Measurements from ENCODE around the gene TSHZ1. TPM values are rescaled to one million over a fixed set of nuclear protein-coding genes. Genes with fewer than 3 reads are reported as not detected.

TSHZ1 gene
- total and polyA plus RNA-seq, 2 experiments from 2014 or later = 0.23 to 0.38 TPM

DNA sequence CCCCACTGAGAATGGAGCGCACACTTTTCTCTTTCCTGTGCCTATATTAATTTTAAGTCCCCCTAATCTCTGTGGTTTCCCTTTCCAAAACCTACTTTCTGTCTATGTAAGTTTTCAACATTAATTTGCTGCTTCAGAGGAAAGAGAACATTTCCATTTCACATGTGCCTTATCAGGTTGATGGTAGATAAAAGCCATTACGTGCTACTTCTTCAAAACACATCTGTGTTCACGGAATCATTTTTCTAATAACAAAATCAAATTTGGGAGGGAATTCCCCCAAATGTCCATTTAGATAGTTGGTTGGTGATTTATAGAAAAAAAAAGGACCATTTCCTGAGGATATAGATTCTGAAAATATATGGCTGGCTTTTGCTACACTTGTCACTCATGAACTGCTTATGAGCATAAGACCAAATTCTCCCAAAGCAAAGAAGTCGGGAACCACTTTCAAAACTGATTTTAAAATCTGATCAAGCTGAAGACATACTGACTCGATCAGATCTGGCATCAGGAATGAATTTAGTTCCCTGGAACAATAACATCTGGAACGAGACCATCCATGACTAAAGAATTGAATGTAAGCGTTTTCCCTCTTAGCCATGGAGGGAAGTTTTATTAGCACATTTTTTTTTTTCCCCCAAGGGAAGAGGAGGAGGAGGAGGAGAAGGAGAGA, 9.9 kb upstream of the TSHZ1 start (continued):
- TF ChIP-seq, protein P1, sequence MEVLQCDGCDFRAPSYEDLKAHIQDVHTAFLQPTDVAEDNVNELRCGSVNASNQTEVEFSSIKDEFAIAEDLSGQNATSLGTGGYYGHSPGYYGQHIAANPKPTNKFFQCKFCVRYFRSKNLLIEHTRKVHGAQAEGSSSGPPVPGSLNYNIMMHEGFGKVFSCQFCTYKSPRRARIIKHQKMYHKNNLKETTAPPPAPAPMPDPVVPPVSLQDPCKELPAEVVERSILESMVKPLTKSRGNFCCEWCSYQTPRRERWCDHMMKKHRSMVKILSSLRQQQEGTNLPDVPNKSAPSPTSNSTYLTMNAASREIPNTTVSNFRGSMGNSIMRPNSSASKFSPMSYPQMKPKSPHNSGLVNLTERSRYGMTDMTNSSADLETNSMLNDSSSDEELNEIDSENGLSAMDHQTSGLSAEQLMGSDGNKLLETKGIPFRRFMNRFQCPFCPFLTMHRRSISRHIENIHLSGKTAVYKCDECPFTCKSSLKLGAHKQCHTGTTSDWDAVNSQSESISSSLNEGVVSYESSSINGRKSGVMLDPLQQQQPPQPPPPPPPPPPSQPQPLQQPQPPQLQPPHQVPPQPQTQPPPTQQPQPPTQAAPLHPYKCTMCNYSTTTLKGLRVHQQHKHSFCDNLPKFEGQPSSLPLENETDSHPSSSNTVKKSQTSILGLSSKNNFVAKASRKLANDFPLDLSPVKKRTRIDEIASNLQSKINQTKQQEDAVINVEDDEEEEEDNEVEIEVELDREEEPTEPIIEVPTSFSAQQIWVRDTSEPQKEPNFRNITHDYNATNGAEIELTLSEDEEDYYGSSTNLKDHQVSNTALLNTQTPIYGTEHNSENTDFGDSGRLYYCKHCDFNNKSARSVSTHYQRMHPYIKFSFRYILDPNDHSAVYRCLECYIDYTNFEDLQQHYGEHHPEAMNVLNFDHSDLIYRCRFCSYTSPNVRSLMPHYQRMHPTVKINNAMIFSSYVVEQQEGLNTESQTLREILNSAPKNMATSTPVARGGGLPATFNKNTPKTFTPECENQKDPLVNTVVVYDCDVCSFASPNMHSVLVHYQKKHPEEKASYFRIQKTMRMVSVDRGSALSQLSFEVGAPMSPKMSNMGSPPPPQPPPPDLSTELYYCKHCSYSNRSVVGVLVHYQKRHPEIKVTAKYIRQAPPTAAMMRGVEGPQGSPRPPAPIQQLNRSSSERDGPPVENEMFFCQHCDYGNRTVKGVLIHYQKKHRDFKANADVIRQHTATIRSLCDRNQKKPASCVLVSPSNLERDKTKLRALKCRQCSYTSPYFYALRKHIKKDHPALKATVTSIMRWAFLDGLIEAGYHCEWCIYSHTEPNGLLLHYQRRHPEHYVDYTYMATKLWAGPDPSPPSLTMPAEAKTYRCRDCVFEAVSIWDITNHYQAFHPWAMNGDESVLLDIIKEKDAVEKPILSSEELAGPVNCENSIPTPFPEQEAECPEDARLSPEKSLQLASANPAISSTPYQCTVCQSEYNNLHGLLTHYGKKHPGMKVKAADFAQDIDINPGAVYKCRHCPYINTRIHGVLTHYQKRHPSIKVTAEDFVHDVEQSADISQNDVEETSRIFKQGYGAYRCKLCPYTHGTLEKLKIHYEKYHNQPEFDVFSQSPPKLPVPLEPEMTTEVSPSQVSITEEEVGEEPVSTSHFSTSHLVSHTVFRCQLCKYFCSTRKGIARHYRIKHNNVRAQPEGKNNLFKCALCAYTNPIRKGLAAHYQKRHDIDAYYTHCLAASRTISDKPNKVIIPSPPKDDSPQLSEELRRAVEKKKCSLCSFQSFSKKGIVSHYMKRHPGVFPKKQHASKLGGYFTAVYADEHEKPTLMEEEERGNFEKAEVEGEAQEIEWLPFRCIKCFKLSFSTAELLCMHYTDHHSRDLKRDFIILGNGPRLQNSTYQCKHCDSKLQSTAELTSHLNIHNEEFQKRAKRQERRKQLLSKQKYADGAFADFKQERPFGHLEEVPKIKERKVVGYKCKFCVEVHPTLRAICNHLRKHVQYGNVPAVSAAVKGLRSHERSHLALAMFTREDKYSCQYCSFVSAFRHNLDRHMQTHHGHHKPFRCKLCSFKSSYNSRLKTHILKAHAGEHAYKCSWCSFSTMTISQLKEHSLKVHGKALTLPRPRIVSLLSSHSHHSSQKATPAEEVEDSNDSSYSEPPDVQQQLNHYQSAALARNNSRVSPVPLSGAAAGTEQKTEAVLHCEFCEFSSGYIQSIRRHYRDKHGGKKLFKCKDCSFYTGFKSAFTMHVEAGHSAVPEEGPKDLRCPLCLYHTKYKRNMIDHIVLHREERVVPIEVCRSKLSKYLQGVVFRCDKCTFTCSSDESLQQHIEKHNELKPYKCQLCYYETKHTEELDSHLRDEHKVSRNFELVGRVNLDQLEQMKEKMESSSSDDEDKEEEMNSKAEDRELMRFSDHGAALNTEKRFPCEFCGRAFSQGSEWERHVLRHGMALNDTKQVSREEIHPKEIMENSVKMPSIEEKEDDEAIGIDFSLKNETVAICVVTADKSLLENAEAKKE (CRISPR knock-in tag; IDR thresholded peaks at IDR 0.05) = no peak
- TF ChIP-seq STAT1 (IDR thresholded peaks at IDR 0.05; ENCODE audit: unreplicated experiment) (no peak), ZNF331 (CRISPR knock-in tag; IDR thresholded peaks at IDR 0.05; ENCODE audit: low read depth) (no peak), POLR2AphosphoS5 (IDR thresholded peaks at IDR 0.05; ENCODE audit: low read depth) (no peak), ZNF114 (CRISPR knock-in tag; IDR thresholded peaks at IDR 0.05) (no peak), EZH2 (IDR thresholded peaks at IDR 0.05; ENCODE audit: low read depth, unreplicated experiment) (no peak), JUNB (IDR thresholded peaks at IDR 0.05; ENCODE audit: unreplicated experiment) (no peak)
- TF ChIP-seq, protein P2, sequence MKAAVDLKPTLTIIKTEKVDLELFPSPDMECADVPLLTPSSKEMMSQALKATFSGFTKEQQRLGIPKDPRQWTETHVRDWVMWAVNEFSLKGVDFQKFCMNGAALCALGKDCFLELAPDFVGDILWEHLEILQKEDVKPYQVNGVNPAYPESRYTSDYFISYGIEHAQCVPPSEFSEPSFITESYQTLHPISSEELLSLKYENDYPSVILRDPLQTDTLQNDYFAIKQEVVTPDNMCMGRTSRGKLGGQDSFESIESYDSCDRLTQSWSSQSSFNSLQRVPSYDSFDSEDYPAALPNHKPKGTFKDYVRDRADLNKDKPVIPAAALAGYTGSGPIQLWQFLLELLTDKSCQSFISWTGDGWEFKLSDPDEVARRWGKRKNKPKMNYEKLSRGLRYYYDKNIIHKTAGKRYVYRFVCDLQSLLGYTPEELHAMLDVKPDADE (IDR thresholded peaks at IDR 0.05) = no peak

Measured in GM23338 (cell line).